Activated CD8-positive, alpha-beta memory T cell treated with anti-CD3 and anti-CD28 coated beads, Interleukin-2, amount 50 U/mL, for 1 hour (primary cell): ENCODE data around the gene FRMD8.

Experiments used
- DNase-seq: peaks from one replicate; pipeline ENCODE4 v3.0.0-alpha.2; 2020; ENCODE audit errors: extremely low read depth

The FRMD8 gene

DNA sequence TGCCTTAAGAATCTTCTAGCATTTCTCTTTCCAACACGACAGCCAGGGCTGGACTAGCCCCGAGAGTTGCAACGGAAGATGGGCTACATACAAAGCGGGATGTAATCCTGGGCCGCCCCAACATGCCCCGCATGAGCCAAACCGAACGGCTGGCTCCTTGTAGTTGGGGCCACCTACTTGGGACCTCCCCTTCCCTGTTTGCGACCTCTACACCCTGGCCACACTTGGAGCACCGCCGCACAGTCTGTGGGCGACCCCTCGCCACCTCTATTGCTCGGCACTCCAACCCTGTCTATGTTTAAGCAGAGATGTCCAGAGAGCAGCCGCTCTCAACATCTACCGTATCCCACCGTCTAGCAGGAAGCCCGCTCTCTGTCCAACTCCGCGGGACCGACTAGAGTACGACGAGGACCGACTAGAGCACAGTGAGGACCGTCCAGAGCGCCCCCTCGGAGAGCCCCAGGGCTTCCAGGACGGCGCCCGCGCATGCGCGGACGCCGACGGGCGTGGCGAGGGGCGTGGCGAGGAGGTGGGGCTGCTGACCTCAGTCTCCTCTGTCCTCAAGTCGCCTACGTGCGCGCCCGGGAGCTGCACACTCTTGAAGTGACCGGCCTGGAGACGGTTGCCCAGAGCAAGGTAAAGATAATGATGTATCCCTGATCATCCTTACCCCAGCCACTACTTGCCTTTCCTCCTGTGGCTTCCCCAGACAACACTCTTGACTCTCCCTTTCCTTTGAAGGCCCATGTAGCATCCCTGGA, 68.4 kb downstream of the FRMD8 start:
- DNase-seq = no peak

DNA sequence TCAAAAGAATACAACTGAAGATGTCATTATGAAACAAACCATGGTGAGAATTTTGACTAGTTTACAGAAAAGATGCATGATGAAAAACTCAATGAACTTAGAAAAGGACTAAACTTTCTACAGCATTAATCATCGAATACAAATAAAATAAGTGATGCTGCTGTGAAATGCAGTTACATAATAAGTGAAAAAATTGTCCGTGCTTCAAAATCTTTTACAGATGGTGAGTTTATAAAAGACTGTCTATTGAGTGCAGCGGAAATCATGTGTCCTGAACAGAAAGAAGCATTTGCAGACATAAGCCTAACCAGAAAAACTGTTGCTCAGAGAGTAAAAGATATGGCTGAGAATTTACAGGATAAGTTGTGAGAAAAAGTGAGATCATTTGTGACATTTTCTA, 70.0 kb downstream of the FRMD8 start:
- DNase-seq = no peak

DNA sequence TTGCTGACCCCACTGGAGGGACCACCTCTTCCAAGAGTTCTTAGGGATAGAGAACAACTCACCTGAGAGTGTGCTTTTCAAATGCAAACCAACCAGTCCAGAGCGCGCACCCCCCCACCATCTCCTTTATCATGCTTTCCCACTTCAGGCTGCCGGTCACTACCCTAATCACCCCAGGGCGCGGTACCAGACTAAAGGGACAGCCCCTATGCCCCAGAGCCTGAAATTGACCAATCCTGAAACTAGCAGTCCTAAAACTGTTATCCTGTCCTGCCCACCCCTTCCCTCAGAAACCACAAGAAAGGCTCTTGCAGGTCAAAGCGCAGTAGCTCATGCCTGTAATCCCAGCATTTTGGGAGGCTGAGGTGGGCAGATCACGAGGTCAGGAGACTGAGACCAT, 73.1 kb downstream of the FRMD8 start:
- no peak for DNase-seq
